ENCODE data around the gene C1orf146. TPM values are rescaled to one million over a fixed set of nuclear protein-coding genes. Genes with fewer than 3 reads are reported as not detected.
"Not testable (repeated sequence)": the region's sequence is repeated elsewhere in the genome, so short reads cannot be mapped to it uniquely, and the experiment has no call there.

Gene C1orf146
- total RNA-seq, 1 experiment from 2014 or later: not detected

DNA sequence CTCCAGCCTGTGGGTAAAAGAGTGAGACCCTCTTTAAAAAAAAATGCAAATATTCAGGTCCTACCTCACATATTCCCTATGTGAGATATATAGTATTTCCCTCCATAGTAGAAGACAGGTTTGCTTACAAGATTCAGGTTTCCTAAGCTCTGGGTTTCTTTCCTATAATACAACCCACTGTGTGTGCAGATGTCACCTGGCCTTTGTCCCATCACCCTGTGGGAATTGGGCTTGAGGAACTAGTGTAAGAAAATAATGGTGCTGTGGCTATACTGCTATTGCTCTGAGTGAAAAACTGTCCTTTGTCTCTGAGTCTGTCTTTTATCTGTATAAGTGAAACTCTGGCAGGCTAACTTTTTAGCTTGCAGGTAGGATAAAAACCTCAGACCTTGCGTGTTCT, 13.0 kb downstream of the C1orf146 start:
- TF ChIP-seq, protein P1, sequence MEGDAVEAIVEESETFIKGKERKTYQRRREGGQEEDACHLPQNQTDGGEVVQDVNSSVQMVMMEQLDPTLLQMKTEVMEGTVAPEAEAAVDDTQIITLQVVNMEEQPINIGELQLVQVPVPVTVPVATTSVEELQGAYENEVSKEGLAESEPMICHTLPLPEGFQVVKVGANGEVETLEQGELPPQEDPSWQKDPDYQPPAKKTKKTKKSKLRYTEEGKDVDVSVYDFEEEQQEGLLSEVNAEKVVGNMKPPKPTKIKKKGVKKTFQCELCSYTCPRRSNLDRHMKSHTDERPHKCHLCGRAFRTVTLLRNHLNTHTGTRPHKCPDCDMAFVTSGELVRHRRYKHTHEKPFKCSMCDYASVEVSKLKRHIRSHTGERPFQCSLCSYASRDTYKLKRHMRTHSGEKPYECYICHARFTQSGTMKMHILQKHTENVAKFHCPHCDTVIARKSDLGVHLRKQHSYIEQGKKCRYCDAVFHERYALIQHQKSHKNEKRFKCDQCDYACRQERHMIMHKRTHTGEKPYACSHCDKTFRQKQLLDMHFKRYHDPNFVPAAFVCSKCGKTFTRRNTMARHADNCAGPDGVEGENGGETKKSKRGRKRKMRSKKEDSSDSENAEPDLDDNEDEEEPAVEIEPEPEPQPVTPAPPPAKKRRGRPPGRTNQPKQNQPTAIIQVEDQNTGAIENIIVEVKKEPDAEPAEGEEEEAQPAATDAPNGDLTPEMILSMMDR (IDR thresholded peaks at IDR 0.05; ENCODE audit: unreplicated experiment): no peak
- intact Hi-C loops (cut with micrococcal nuclease; ENCODE audit: unreplicated experiment): no loop called here
- BruUV-seq (replicated peaks): no TSS peak
- CTCF ChIA-PET: no interaction called here
- no peaks in the 10 kb centered on the region for H3K36me3 Mint-ChIP-seq (ENCODE audit: insufficient read depth, unreplicated experiment)
- no peak overlapping the region for H3K27ac Mint-ChIP-seq (ENCODE audit: unreplicated experiment)
- no peaks in the 10 kb centered on the region for H3K4me1 Mint-ChIP-seq (ENCODE audit: low read depth, unreplicated experiment)
- no peaks in the 10 kb centered on the region for H3K9me3 Mint-ChIP-seq (ENCODE audit: low read depth, unreplicated experiment)
- DNase-seq: no peak
- no peak overlapping the region for H3K4me3 Mint-ChIP-seq (ENCODE audit: low read depth, unreplicated experiment)
- no peaks in the 10 kb centered on the region for H3K27me3 Mint-ChIP-seq (ENCODE audit: unreplicated experiment)

DNA sequence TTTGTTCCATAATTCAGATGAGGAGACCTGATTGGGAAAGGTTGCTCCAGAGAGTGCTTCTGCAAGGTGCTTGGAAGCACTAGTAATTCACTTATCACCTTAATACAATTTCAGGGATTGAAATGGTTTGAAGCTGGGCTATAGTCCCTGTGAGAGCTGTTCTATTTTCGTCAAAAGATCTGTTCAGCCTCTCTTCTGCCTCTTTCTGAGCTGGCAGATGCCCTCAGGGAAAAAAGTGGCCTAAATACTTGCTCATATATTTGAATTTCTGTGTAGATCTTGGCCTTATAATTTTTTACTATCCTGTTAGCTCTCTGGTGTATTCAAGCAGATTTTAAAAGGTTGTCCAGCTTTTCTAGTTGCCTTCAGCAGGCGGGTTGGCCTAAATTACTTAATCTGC, 22.3 kb downstream of the C1orf146 start:
- H3K27ac Mint-ChIP-seq (ENCODE audit: unreplicated experiment): no peak overlapping the region
- intact Hi-C loops (cut with micrococcal nuclease; ENCODE audit: unreplicated experiment): no loop called here

DNA sequence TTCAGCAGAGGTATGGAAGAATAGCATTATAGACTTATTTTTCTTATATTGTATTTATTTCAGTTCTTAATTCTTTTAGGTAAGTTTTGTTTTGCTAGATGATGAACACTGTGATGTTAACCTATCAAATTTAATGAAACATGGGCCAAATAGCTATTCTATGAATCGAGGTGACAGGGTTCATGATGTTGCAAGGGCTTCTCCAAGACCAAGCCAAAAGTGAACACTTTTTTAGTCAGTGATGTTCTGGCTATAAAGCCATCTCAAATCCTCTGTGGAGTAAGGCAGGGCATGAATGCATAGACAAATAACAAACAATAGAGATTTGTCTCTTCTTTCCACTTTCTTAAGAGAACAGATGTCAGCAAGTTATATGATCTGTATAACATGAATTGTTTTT, 26.7 kb downstream of the C1orf146 start:
- Mint-ChIP-seq H3K36me3 (ENCODE audit: insufficient read depth, unreplicated experiment) (no peaks in the 10 kb centered on the region), H3K27ac (ENCODE audit: unreplicated experiment) (no peak overlapping the region), H3K4me3 (ENCODE audit: low read depth, unreplicated experiment) (no peak overlapping the region), H3K9me3 (ENCODE audit: low read depth, unreplicated experiment) (no peaks in the 10 kb centered on the region), H3K4me1 (ENCODE audit: low read depth, unreplicated experiment) (no peaks in the 10 kb centered on the region), H3K27me3 (ENCODE audit: unreplicated experiment) (no peaks in the 10 kb centered on the region)
- DNase-seq: no peak
- intact Hi-C loops (cut with micrococcal nuclease; ENCODE audit: unreplicated experiment): no loop called here
- CTCF ChIA-PET: no interaction called here
- BruUV-seq (replicated peaks): no TSS peak
- TF ChIP-seq, protein P1 (IDR thresholded peaks at IDR 0.05; ENCODE audit: unreplicated experiment): no peak

More for the DNA sequence above, 22.3 kb downstream of the C1orf146 start:
- no peak overlapping the region for H3K4me3 Mint-ChIP-seq (ENCODE audit: low read depth, unreplicated experiment)
- peaks cover 14% of the 10 kb centered on the region for H3K27me3 Mint-ChIP-seq (ENCODE audit: unreplicated experiment)
- H3K4me1 Mint-ChIP-seq (ENCODE audit: low read depth, unreplicated experiment): no peaks in the 10 kb centered on the region
- TF ChIP-seq, protein P1 (IDR thresholded peaks at IDR 0.05; ENCODE audit: unreplicated experiment): no peak
- no peaks in the 10 kb centered on the region for H3K36me3 Mint-ChIP-seq (ENCODE audit: insufficient read depth, unreplicated experiment)
- DNase-seq: no peak
- BruUV-seq (replicated peaks): no TSS peak
- CTCF ChIA-PET: no interaction called here
- no peaks in the 10 kb centered on the region for H3K9me3 Mint-ChIP-seq (ENCODE audit: low read depth, unreplicated experiment)

DNA sequence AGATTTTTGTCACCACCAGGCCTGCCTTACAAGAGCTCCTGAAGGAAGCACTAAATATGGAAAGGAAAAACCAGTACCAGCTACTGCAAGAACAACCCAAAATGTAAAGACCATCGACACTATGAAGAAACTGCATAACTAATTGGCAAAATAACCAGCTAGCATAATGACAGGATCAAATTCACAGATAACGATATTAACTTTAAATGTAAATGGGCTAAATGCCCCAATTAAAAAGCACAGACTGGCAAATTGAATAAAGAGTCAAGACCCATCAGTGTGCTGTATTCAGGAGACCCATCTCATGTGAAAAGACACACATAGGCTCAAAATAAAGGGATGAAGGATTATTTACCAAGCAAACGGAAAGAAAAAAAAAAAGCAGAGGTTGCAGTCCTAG, 37.0 kb downstream of the C1orf146 start:
- H3K36me3 Mint-ChIP-seq (ENCODE audit: insufficient read depth, unreplicated experiment); H3K4me1 Mint-ChIP-seq (ENCODE audit: low read depth, unreplicated experiment); H3K9me3 Mint-ChIP-seq (ENCODE audit: low read depth, unreplicated experiment); H3K27me3 Mint-ChIP-seq (ENCODE audit: unreplicated experiment); DNase-seq; H3K4me3 Mint-ChIP-seq (ENCODE audit: low read depth, unreplicated experiment); BruUV-seq (replicated peaks); CTCF ChIA-PET; intact Hi-C loops (cut with micrococcal nuclease; ENCODE audit: unreplicated experiment); H3K27ac Mint-ChIP-seq (ENCODE audit: unreplicated experiment): not testable (repeated sequence)

DNA sequence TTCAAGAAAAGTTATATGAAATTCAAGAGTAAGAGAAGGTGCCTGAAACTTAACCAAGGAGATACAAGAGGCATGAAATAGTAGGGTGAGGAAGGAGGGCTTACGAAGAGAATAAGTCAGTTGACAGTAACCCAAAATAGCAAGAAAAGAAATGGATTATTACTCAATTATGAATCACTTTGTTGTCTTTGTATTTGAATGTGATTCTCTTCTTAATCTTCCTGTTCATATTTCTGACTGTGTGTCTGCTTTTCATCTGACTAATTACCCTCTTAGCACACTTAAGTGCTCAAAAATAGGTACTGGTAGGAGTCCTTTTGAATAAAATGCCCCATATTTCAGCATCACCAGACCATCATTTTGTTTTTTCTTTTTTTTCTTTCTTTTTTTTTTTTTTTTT, 41.6 kb downstream of the C1orf146 start:
- H3K27ac Mint-ChIP-seq (ENCODE audit: unreplicated experiment): no peak overlapping the region

More for the DNA sequence above, 41.6 kb downstream of the C1orf146 start:
- H3K36me3 Mint-ChIP-seq (ENCODE audit: insufficient read depth, unreplicated experiment): peaks cover 5% of the 10 kb centered on the region
- no TSS peak for BruUV-seq (replicated peaks)
- no peaks in the 10 kb centered on the region for H3K27me3 Mint-ChIP-seq (ENCODE audit: unreplicated experiment)
- CTCF ChIA-PET: no interaction called here
- intact Hi-C loops (cut with micrococcal nuclease; ENCODE audit: unreplicated experiment): no loop called here
- H3K4me1 Mint-ChIP-seq (ENCODE audit: low read depth, unreplicated experiment): no peaks in the 10 kb centered on the region
- H3K4me3 Mint-ChIP-seq (ENCODE audit: low read depth, unreplicated experiment): no peak overlapping the region
- no peak for DNase-seq
- H3K9me3 Mint-ChIP-seq (ENCODE audit: low read depth, unreplicated experiment): peaks cover 6% of the 10 kb centered on the region
- TF ChIP-seq, protein P1 (IDR thresholded peaks at IDR 0.05; ENCODE audit: unreplicated experiment): no peak

Data from Calu3 (cell line).